GM23338 (cell line): ENCODE results near the gene CD34. TPM values are rescaled to one million over a fixed set of nuclear protein-coding genes. Genes with fewer than 3 reads are reported as not detected.

Source experiments
- ATAC-seq: fragments of 200-7000 bp; cut with Tn5 transposase; 3 replicates; pipeline ENCODE4 v1.9.1; 2020
- DNase-seq: peaks from one replicate; pipeline ENCODE4 v3.0.0-alpha.2; 2015; ENCODE audit warnings: low spot score
- H2AFZ ChIP-seq: fragments of 200-600 bp; sonication (generic); 2 replicates; pipeline ENCODE4 v1.8.0; 2016; ENCODE audit warnings: antibody characterized with exemption, mild to moderate bottlenecking, moderate library complexity
- H3F3A ChIP-seq: fragments of 200-600 bp; sonication (generic); replicated peaks from 2 replicates; pipeline ENCODE4 v1.8.0; 2017; ENCODE audit warnings: antibody characterized with exemption, mixed run types, low read depth
- H3K27ac ChIP-seq: fragments of 200-600 bp; sonication (generic); 2 replicates; pipeline ENCODE4 v1.6.1; 2016; ENCODE audit warnings: low read depth
- H3K27me3 ChIP-seq: fragments of 200-600 bp; sonication (generic); 2 replicates; pipeline ENCODE4 v1.8.0; 2016; ENCODE audit warnings: mild to moderate bottlenecking, mixed run types, moderate library complexity; ENCODE audit not compliant: insufficient read depth
- H3K36me3 ChIP-seq: fragments of 200-600 bp; sonication (generic); 2 replicates; pipeline ENCODE4 v1.8.0; 2016; ENCODE audit warnings: mild to moderate bottlenecking; ENCODE audit not compliant: insufficient read depth
- H3K4me1 ChIP-seq: fragments of 200-600 bp; sonication (generic); 2 replicates; pipeline ENCODE4 v1.8.0; 2016; ENCODE audit warnings: mild to moderate bottlenecking, moderate library complexity; ENCODE audit not compliant: insufficient read depth
- H3K4me2 ChIP-seq: fragments of 200-600 bp; sonication (generic); 2 replicates; pipeline ENCODE4 v1.7.1; 2017; ENCODE audit warnings: mixed run types
- H3K4me3 ChIP-seq: fragments of 200-600 bp; sonication (generic); 2 replicates; pipeline ENCODE4 v1.6.1; 2016; ENCODE audit warnings: mixed run types
- H3K79me2 ChIP-seq: fragments of 200-600 bp; sonication (generic); replicated peaks from 2 replicates; pipeline ENCODE4 v1.8.0; 2017; ENCODE audit warnings: mild to moderate bottlenecking; ENCODE audit not compliant: insufficient read depth
- H3K9me2 ChIP-seq: fragments of 200-600 bp; sonication (generic); 2 replicates; pipeline ENCODE4 v1.8.0; 2017; ENCODE audit not compliant: insufficient read depth
- H4K20me1 ChIP-seq: fragments of 200-600 bp; sonication (generic); replicated peaks from 2 replicates; pipeline ENCODE4 v1.8.0; 2017; ENCODE audit warnings: mild to moderate bottlenecking; ENCODE audit not compliant: insufficient read depth
- H3K27ac Mint-ChIP-seq: 2 replicates; pipeline ENCODE4 v1.8.0; 2020; ENCODE audit warnings: inconsistent platforms, mild to moderate bottlenecking, moderate library complexity, mixed read lengths
- H3K27me3 Mint-ChIP-seq: 3 replicates; pipeline ENCODE4 v1.8.0; 2022; ENCODE audit warnings: low read depth, mild to moderate bottlenecking, moderate library complexity, mixed read lengths, inconsistent platforms; ENCODE audit not compliant: insufficient read depth, poor library complexity
- H3K36me3 Mint-ChIP-seq: 3 replicates; pipeline ENCODE4 v1.8.0; 2021; ENCODE audit warnings: low read depth, mild to moderate bottlenecking, inconsistent platforms, moderate library complexity, mixed read lengths
- H3K4me1 Mint-ChIP-seq: 3 replicates; pipeline ENCODE4 v1.8.0; 2020; ENCODE audit warnings: mild to moderate bottlenecking, inconsistent platforms, mixed read lengths
- H3K4me3 Mint-ChIP-seq: 3 replicates; pipeline ENCODE4 v1.8.0; 2021; ENCODE audit warnings: moderate library complexity, mild to moderate bottlenecking, inconsistent platforms, mixed read lengths
- H3K9me3 Mint-ChIP-seq: 3 replicates; pipeline ENCODE4 v1.8.0; 2020; ENCODE audit warnings: moderate library complexity, mild to moderate bottlenecking, inconsistent platforms, mixed read lengths
- CREB1 ChIP-seq: fragments of 250-450 bp; sonication (Bioruptor Pico); IDR thresholded peaks from 2 replicates; pipeline ENCODE4 v1.5.0; 2020; ENCODE audit warnings: low read depth, mild to moderate bottlenecking, moderate library complexity
- CTCF ChIP-seq, 2 experiments: fragments of 200-600 bp in 1 of 2; sonication (generic) in 1 of 2; conservative IDR thresholded peaks; 2 replicates each; pipeline versions ENCODE4 v1.5.1 to v1.6.1; 2016 to 2017; ENCODE audit warnings: antibody characterized with exemption in 2 of 2, low read depth in 2 of 2, mild to moderate bottlenecking in 2 of 2, moderate library complexity in 1 of 2
- ETS1 ChIP-seq: IDR thresholded peaks from 2 replicates; pipeline ENCODE4 v1.6.1; 2016; ENCODE audit warnings: antibody characterized with exemption
- EZH2 ChIP-seq: fragments of 200-600 bp; sonication (generic); IDR thresholded peaks from one replicate; pipeline ENCODE4 v1.8.0; 2017; ENCODE audit warnings: antibody characterized with exemption, mild to moderate bottlenecking, low read depth; ENCODE audit not compliant: unreplicated experiment
- EZH2phosphoT487 ChIP-seq: fragments of 200-600 bp; sonication (generic); IDR thresholded peaks from one replicate; pipeline ENCODE4 v1.8.1; 2018; ENCODE audit warnings: antibody characterized with exemption; ENCODE audit not compliant: unreplicated experiment
- JUNB ChIP-seq: IDR thresholded peaks from one replicate; pipeline ENCODE4 v1.6.1; 2016; ENCODE audit warnings: antibody characterized with exemption; ENCODE audit not compliant: unreplicated experiment
- NANOG ChIP-seq: IDR thresholded peaks from 2 replicates; pipeline ENCODE4 v1.6.1; 2016; ENCODE audit warnings: antibody characterized with exemption, borderline replicate concordance
- POLR2AphosphoS5 ChIP-seq: IDR thresholded peaks from 2 replicates; pipeline ENCODE4 v1.6.1; 2016; ENCODE audit warnings: antibody characterized with exemption, low read depth
- REST ChIP-seq: IDR thresholded peaks from one replicate; pipeline ENCODE4 v1.6.1; 2018; ENCODE audit warnings: antibody characterized with exemption; ENCODE audit not compliant: unreplicated experiment
- STAT1 ChIP-seq: IDR thresholded peaks from one replicate; pipeline ENCODE4 v1.6.1; 2016; ENCODE audit warnings: antibody characterized with exemption; ENCODE audit not compliant: unreplicated experiment
- ZNF114 ChIP-seq: fragments of 250-450 bp; sonication (Bioruptor Pico); IDR thresholded peaks from 2 replicates; pipeline ENCODE4 v1.5.0; 2020; ENCODE audit warnings: mild to moderate bottlenecking, moderate library complexity
- ZNF331 ChIP-seq: fragments of 250-450 bp; sonication (Bioruptor Pico); IDR thresholded peaks from 2 replicates; pipeline ENCODE4 v1.5.0; 2020; ENCODE audit warnings: low read depth, mild to moderate bottlenecking, moderate library complexity
- ZNF462 ChIP-seq: fragments of 250-450 bp; sonication (Bioruptor Pico); IDR thresholded peaks from 2 replicates; pipeline ENCODE4 v1.5.0; 2020; ENCODE audit warnings: mild to moderate bottlenecking, moderate library complexity
- polyA plus RNA-seq: library from polyadenylated mRNA; unstranded; fragments of >200 nt; fragmentation: Nextera tagmentation; extraction: Ambion mirVana; gene quantifications from 2 replicates; pipeline ENCODE4 v1.2.1, GENCODE V29; 2016
- total RNA-seq: library from RNA; depleted of rRNA; stranded (reverse); fragments of >200 nt; shearing (Covaris generic); gene quantifications from 2 replicates; pipeline ENCODE4 v1.2.3, GENCODE V29; 2014

Gene CD34
- total and polyA plus RNA-seq, 2 experiments from 2014 or later, result 0.07 to 0.18 TPM

GRCh38 chr1:207938016-207938415 lies 27.1 kb upstream of the CD34 start:
- ATAC-seq, result no peak
- Mint-ChIP-seq H3K27me3 (peaks cover 1% of the 10 kb centered on the region), H3K36me3 (no peaks in the 10 kb centered on the region), H3K4me1 (no peaks in the 10 kb centered on the region), H3K27ac (no peak overlapping the region), H3K9me3 (peaks cover 3% of the 10 kb centered on the region; the same call in 1 of the 3 replicates), H3K4me3 (no peak overlapping the region)
- Histone ChIP-seq H4K20me1 (no peaks in the 10 kb centered on the region), H3K27me3 (no peaks in the 10 kb centered on the region), H3K9me2 (no peaks in the 10 kb centered on the region), H3K36me3 (no peaks in the 10 kb centered on the region), H3K4me2 (no peak overlapping the region), H2AFZ (no peak overlapping the region), H3K27ac (no peak overlapping the region), H3K79me2 (no peaks in the 10 kb centered on the region), H3F3A (no peaks in the 10 kb centered on the region), H3K4me1 (no peaks in the 10 kb centered on the region), H3K4me3 (no peak overlapping the region)
- DNase-seq, result no peak
- TF ChIP-seq NANOG, result no peak
- TF ChIP-seq ETS1, result no peak
- TF ChIP-seq POLR2AphosphoS5, result no peak
- no peak for TF ChIP-seq EZH2phosphoT487
- TF ChIP-seq ZNF462 (CRISPR knock-in tag), result no peak
- no peak for TF ChIP-seq ZNF331
- no peak for TF ChIP-seq JUNB
- TF ChIP-seq CREB1, result no peak
- no peak for TF ChIP-seq ZNF114 (CRISPR knock-in tag)
- TF ChIP-seq EZH2, result no peak
- TF ChIP-seq REST, result no peak
- TF ChIP-seq STAT1, result no peak
- TF ChIP-seq CTCF (conservative IDR thresholded peaks at IDR 0.05; ENCODE audit: low read depth in 2 of 2), result no peak
